Measurements from ENCODE around the gene NUDT8.

The NUDT8 gene

GRCh38 chr11:67651976-67652781 is 22.4 kb upstream of the NUDT8 start:
- no peak for TF ChIP-seq EZH2phosphoT487 (IDR thresholded peaks at IDR 0.05; ENCODE audit: borderline replicate concordance)
- TF ChIP-seq CTCF (conservative IDR thresholded peaks at IDR 0.05; ENCODE audit: low read length): no peak
- Histone ChIP-seq H3K4me2 (ENCODE audit: low read depth, low read length, poor library complexity, severe bottlenecking) (peak overlapping the region; percentile 69), H3K9me2 (replicated peaks; ENCODE audit: low read depth, low read length) (no peaks in the 10 kb centered on the region)

GRCh38 chr11:67649634-67650510 is 20.1 kb upstream of the NUDT8 start:
- Histone ChIP-seq H3K4me2 (ENCODE audit: low read depth, low read length, poor library complexity, severe bottlenecking) (peak overlapping the region; percentile 69), H3K36me3 (ENCODE audit: insufficient read depth, low read length) (no peaks in the 10 kb centered on the region), H3K9me3 (ENCODE audit: insufficient read depth, low read depth, low read length) (no peaks in the 10 kb centered on the region), H3K27me3 (ENCODE audit: insufficient read depth, low read length, poor library complexity, severe bottlenecking) (no peaks in the 10 kb centered on the region), H3K4me1 (ENCODE audit: insufficient read depth, low read length, poor library complexity, severe bottlenecking) (peaks cover 76% of the 10 kb centered on the region), H4K20me1 (ENCODE audit: insufficient read depth, low read length, poor library complexity, severe bottlenecking) (no peaks in the 10 kb centered on the region), H3K9ac (ENCODE audit: low read depth, low read length, poor library complexity, severe bottlenecking) (peak overlapping the region; percentile 90), H3K79me2 (ENCODE audit: insufficient read depth, low read length) (no peaks in the 10 kb centered on the region), H3K4me3 (ENCODE audit: low read length, poor library complexity, severe bottlenecking) (peak overlapping the region; percentile 79), H2AFZ (ENCODE audit: low read length) (no peak overlapping the region), H3K9me2 (replicated peaks; ENCODE audit: low read depth, low read length) (no peaks in the 10 kb centered on the region), H3F3A (ENCODE audit: low read depth) (0 out of 2 replicates have a peak, but pooled peaks cover 2% of the 10 kb centered on the region)
- no peak for TF ChIP-seq EZH2phosphoT487 (IDR thresholded peaks at IDR 0.05; ENCODE audit: borderline replicate concordance)
- no peak for TF ChIP-seq CTCF (conservative IDR thresholded peaks at IDR 0.05; ENCODE audit: low read length)

More at GRCh38 chr11:67651976-67652781, 22.4 kb upstream of the NUDT8 start:
- Histone ChIP-seq H3F3A (ENCODE audit: low read depth) (0 out of 2 replicates have a peak, but pooled peaks cover 2% of the 10 kb centered on the region), H3K4me1 (ENCODE audit: insufficient read depth, low read length, poor library complexity, severe bottlenecking) (peaks cover 53% of the 10 kb centered on the region), H3K36me3 (ENCODE audit: insufficient read depth, low read length) (no peaks in the 10 kb centered on the region), H2AFZ (ENCODE audit: low read length) (no peak overlapping the region), H3K79me2 (ENCODE audit: insufficient read depth, low read length) (no peaks in the 10 kb centered on the region), H4K20me1 (ENCODE audit: insufficient read depth, low read length, poor library complexity, severe bottlenecking) (no peaks in the 10 kb centered on the region), H3K4me3 (ENCODE audit: low read length, poor library complexity, severe bottlenecking) (peak overlapping the region; percentile 14), H3K27me3 (ENCODE audit: insufficient read depth, low read length, poor library complexity, severe bottlenecking) (no peaks in the 10 kb centered on the region), H3K9ac (ENCODE audit: low read depth, low read length, poor library complexity, severe bottlenecking) (peak overlapping the region; percentile 90), H3K9me3 (ENCODE audit: insufficient read depth, low read depth, low read length) (no peaks in the 10 kb centered on the region; the same call in 1 of the 2 replicates)

GRCh38 chr11:67648796-67649613 is 19.3 kb upstream of the NUDT8 start:
- Histone ChIP-seq H3K27me3 (ENCODE audit: insufficient read depth, low read length, poor library complexity, severe bottlenecking) (no peaks in the 10 kb centered on the region), H4K20me1 (ENCODE audit: insufficient read depth, low read length, poor library complexity, severe bottlenecking) (no peaks in the 10 kb centered on the region), H3K4me1 (ENCODE audit: insufficient read depth, low read length, poor library complexity, severe bottlenecking) (peaks cover 81% of the 10 kb centered on the region), H3K9me2 (replicated peaks; ENCODE audit: low read depth, low read length) (no peaks in the 10 kb centered on the region), H3K9me3 (ENCODE audit: insufficient read depth, low read depth, low read length) (no peaks in the 10 kb centered on the region), H3K4me2 (ENCODE audit: low read depth, low read length, poor library complexity, severe bottlenecking) (peak overlapping the region; percentile 69), H3F3A (ENCODE audit: low read depth) (0 out of 2 replicates have a peak, but pooled peaks cover 2% of the 10 kb centered on the region), H3K79me2 (ENCODE audit: insufficient read depth, low read length) (no peaks in the 10 kb centered on the region), H3K4me3 (ENCODE audit: low read length, poor library complexity, severe bottlenecking) (peak overlapping the region; percentile 79), H3K9ac (ENCODE audit: low read depth, low read length, poor library complexity, severe bottlenecking) (peak overlapping the region; percentile 90), H3K36me3 (ENCODE audit: insufficient read depth, low read length) (no peaks in the 10 kb centered on the region), H2AFZ (ENCODE audit: low read length) (no peak overlapping the region)
- TF ChIP-seq CTCF (conservative IDR thresholded peaks at IDR 0.05; ENCODE audit: low read length) (no peak), EZH2phosphoT487 (IDR thresholded peaks at IDR 0.05; ENCODE audit: borderline replicate concordance) (no peak)
